SIG-M5 treated with dmso at 0.1 percent for 504 hours (cell line): ENCODE results near the gene PLA2G4B.
A peak's percentile ranks its signal among the peaks of the same experiment; 100 is the strongest.

Experiments used
- DNase-seq: peaks from one replicate; lab custom pipeline; 2025; ENCODE audit not compliant: unreplicated experiment; lab: John Stamatoyannopoulos, UW

PLA2G4B gene

DNA sequence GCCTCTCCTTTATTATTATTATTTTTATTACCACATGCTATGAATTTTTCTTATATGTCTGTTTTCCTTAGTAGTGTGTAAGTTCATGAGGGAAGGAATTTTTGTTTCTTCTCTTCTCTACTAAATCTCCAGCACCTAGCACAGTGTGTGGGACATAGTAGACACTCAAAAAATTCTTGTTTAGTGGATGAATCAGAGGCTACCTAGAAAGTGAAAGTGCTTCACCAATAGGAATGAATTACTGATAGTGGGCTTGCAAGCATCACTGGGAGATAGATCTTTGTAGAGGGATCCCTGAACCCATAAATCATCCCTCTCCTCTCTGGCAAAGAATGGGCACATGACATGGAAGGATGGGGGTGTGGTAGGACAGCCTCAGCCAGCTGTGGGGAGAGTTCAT lies 46.7 kb downstream of the PLA2G4B start:
- DNase-seq, result no peak

DNA sequence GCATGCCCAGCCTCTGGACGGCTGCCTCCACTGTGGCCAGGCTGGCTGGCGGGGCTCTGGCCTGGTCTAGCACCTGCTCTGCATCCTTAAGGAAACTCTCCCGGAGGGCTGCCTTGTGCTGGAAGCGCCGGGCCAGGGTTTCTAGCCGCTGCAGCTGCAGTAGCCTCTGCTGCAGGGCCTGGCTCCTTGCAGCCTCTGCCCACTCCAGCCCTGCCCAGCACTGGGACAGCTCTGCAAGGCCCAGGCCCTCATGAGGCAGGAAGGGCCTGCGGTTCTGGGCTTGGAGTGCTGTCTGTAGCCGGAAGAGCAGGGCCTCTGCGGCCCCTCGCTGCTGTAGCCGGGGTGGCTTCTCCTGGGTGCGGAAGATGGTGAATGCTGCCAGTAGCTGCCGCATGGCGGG lies 47.2 kb downstream of the PLA2G4B start:
- DNase-seq, result no peak

GRCh38 chr15:41886741-41887140 lies 48.1 kb downstream of the PLA2G4B start:
- DNase-seq, result no peak

GRCh38 chr15:41887161-41887560 lies 48.5 kb downstream of the PLA2G4B start:
- no peak for DNase-seq

DNA sequence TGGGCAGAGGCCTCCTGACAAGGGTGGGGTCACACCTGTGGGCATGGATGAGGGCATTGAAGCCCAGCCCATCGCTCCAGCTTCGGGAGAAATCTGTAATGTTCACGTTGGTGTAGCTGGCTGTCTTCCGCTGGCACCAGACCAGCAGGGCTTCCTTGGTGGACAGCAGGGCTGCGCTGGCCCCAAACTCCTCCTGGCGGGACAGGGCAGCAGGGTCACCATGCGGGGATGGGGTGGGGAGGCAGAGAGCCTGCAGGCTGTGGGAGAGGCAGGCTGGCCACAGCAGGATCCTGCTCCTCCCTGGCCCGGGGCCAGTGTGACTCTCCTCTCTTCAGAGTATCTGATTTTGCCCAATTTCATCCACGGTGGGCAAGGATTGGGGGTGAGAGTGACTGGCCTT lies 49.2 kb downstream of the PLA2G4B start:
- DNase-seq, result no peak

DNA sequence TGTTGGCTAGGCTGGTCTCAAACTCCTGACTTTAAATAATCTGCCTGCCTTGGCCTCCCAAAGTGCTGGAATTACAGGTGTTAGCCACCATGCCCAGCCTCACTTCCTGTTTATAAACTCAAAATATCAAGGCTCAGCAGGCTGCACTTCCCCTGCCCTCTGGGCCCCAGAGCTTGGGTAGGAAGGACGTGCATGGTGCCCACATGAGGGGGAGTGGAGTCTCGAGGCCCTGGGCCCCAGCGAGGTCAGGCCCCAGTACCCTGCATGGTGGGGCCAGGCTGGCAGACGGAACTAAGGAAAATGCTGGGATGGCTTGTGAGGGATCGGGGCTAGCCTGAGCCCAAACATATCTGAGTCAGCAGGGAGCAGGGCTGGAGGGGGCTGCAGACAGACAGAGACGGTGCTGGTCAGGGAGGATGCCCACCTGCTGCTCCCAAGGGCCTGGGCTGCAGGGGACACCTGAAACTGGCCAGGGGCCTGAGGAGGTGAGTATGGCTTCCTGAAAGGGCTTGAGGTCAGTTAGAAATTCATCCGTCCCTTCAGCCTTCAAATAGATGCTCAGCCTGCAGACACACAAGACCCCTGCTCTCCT lies 50.1 kb downstream of the PLA2G4B start:
- DNase-seq, result peak; percentile 7

GRCh38 chr15:41890050-41890690 lies 51.5 kb downstream of the PLA2G4B start:
- DNase-seq, result no peak

GRCh38 chr15:41891226-41891625 lies 52.6 kb downstream of the PLA2G4B start:
- DNase-seq, result no peak

GRCh38 chr15:41891946-41892345 lies 53.3 kb downstream of the PLA2G4B start:
- no peak for DNase-seq

DNA sequence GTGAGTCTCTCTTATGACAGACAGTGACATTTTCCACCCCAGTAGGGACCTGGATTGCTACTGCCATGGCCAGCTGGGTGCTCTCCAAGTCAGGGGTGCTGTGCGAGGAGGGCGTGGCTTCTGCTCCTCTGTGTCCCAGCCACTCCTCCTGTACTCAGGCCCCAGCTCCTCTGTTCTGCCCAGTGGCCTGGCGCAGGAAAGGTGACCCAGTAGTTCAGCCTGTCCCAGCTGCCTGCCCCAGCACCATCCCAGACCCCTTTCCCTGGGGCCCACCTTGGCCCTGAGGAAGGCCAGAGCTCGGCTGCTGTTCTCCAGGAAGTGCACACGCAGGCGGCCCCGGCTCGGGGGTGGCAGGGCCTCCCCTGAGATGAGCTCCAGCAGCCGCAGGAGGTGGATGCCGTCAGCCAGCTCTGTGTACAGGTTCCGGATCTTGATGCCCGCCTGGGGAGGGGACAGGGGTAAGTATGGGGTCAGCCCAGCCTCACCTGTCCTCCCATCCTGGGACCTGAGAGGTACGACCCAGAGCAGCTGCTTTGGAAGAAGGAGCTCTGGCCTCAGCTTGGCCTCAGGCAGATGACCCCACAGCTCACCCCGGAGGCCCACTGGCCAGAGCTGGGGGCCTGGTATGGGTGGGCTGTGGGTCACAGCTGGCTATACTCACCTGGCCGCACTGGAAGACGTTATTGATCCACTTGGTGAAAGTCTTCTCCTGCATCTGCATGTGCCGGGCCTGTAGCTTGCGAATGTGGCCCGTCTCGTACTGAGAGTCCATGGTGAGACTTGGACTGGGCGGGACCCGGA lies 54.2 kb downstream of the PLA2G4B start:
- DNase-seq, result no peak

DNA sequence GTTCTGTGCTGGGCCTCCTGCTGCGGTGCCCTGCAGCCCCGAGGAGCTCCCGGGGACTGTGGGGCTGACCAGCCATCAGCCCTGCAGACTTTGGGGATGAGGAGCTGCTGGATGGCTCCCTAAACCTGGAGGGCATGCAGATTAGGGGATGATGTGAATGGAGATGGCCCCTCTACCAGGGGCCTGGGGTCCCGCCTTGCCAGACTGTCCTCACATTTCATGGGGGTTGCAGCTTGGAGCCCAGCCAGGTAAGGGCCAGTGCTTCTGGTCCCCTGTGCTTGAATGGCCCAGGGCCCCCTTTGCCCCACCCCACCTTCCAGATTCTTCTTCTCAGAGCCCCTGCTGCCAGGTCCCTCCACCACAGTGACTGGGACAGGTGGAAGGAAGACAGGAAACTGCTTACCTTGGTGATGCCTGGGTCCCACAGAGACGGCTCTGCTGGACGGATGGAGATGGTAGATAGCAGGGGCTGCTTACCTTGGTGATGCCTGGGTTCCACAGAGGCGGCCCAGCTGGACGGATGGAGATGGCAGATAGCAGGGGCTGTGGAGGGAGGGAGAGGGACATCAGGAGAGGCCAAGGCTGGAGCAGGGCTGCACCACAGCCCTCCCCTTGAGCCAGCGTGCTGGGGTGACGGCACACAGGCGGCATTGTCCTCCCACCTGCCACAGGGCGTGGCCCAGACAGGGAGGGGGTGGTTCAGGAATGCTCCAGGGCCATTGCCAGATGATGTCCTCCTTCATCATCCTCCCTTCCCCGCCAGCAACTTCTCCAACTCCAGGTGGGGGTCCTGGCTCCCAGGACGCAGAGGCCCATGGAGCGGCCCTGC lies 55.0 kb downstream of the PLA2G4B start, which contains the start of gene SPTBN5:
TSS of gene SPTBN5 (minus strand) at position 632 of the 829 bp plus-strand sequence. CDS start at position 76, 556 bp downstream.
- DNase-seq, result no peak

GRCh38 chr15:41894251-41894790 lies 55.7 kb downstream of the PLA2G4B start:
- no peak for DNase-seq

DNA sequence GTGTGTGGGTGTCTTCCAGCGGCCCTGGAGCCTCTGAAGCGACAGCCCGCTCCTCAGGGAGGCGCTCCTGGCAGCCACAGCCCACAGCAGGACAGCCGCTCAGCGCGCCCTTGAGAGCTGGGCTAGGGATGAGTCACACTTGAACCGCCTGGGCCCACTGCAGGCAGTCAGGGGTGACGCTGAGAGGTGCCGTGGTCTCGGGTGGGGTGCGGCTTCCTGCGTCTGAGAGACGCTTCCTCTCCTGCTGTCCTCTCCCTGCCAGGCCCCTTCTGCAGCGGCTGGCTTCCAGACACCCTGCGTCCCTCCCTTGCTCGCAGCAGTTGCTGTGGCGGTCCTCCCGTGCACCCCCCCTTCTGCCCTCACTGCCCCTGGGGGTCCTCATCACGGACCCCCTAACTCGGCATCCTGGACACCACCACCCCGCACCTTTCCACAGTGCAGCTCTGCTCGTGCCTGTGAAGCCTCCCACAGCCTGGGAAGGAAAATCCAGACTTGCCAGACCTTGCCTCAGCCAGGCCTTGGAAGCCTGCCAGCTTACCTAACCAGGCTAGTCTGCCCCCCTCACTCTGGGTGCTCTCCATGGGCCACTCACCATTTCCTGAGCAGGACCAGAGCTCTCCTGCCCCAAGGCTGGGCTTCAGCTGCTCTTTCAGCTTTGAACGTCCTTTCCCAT lies 56.3 kb downstream of the PLA2G4B start:
- peak; percentile 60 for DNase-seq

- DNase-seq, result no peak
Measured at GRCh38 chr15:41895491-41895890, 56.8 kb downstream of the PLA2G4B start.

DNA sequence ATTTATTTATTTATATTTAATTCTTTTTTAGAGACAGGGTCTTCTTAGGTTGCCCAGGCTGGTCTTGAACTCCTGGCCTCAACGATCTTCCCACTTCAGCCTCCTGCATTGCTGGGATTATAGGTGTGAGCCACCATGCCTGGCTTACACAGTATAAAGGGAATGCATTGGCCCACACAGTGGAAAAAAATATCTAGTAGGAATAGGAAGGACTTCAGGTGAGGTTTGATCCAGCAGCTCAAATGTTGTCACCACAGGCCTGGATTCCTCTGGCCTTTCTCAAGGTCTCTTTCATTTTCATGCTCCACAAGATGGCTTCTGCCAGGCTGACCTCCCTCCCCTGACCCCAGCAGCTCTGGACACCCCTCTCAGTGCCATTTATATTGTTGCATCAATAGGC lies 57.3 kb downstream of the PLA2G4B start:
- no peak for DNase-seq

GRCh38 chr15:41896566-41896965 lies 57.9 kb downstream of the PLA2G4B start:
- no peak for DNase-seq

GRCh38 chr15:41897363-41897799 lies 58.7 kb downstream of the PLA2G4B start:
- DNase-seq, result no peak
